HG03460 (cell line): ENCODE data around the gene SNX6.
"Not testable (repeated sequence)": the region's sequence is repeated elsewhere in the genome, so short reads cannot be mapped to it uniquely, and the experiment has no call there.

ENCODE experiments used
- ATAC-seq: cut with Tn5 transposase; IDR thresholded peaks from one replicate; pipeline ENCODE4 v1.9.1; 2021; ENCODE audit not compliant: unreplicated experiment

SNX6 gene

DNA sequence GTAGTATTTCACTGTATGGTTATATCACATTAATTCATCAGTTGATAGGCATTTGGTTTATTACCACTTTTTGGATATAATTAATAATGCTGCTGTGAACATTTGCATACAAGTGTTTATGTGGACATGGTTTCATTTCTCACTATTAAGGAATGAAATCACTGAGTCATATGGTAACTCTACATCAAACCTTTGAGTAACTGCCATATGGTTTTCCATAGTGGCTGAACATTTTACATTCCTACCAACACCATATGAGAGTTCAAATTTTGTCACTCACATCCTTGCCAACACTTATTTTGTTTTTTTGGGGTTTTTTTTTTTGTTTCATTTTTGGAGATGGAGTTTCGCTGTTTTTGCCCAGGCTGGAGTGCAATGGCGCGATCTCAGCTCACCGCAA lies 60.2 kb downstream of the SNX6 start:
- no peak for ATAC-seq

DNA sequence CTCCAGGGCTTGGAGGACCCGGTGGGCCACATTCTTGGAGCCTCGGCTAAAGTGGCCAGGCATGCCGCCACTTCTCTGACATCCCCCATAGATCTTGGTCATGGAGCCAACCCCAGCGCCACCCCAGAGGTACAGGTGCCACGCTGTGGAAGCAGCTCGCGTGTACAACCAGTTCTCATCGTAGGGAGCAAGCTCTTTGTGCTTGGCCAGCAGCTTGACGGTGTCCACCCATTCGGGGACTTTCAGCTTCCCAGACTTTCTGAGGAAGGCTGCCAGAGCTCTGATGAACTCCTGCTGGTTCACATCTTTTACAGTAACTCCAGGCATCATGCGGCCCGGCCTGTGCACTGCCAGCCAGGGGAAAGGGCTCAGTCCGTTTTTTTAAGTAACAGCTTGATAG lies 61.1 kb downstream of the SNX6 start:
- ATAC-seq, result no peak

DNA sequence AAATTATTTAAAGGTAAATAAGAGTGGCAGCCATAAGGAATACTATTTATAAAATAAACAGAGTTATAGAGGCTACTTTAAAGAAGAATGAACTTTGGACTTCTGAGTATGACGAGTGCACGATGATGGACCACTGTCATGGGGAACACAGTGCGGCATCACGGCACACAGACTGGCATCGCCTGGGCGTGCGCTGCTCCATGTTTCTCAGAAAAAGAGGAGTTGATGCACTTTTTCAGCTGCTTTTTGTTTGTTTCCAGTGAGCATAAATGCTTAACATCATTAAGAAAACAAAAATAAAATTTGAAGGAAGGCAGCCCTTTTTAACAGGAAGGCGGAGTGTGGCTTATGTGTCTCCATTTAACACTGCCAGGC lies 67.2 kb downstream of the SNX6 start:
- no peak for ATAC-seq

DNA sequence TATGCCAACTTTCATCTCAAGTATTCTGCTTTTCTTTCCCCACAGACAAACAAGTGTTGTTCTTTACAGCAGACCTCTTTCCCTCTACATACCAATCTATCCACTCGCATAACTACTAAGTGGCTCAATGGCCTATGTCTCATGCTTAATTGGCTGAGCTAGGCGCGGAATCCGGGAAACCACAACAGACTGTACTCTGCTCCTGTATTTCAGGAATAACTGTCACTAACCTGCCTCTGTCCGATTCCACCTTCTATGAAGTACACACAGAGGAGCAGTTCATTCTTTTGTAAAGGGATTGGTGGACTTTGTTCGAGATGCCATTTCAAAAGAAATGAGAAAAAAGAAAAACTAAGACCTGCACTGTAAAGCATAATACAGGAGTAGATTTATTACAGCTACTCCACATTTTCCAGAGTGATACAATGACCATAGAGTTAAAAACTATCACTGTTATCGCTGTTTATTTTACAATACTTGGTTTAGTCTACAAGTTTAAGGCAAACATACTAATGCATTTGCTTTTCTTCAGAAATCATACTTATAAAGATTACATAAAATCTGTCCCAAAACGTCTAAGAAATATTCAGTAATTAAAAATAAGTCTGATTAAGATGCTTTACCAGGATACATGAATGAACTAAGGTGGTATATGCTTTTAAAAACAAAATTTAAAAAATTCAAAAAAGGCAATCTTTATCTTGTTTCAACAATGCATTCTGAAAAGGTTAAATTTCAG lies 67.7 kb downstream of the SNX6 start:
- not testable (repeated sequence) for ATAC-seq

DNA sequence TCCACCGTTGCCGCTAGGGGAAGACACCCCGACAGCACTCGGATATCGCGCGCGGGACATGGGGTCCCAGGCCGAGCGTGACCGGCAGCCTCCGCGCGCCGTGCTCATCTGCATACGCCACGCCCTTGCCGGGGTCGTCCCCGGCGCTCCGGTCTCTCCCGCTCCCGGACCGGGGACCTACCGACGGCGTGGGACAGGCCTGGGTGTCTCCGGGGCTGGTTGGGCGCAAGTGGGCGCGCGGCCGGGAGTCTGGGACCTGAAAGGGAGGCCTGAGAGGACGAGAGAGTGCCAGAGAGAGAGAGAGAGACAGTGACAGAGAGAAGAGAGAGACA lies 73.5 kb downstream of the SNX6 start:
- peak; percentile 47 for ATAC-seq

- peak; percentile 72 for ATAC-seq
Observed at GRCh38 chr14:34555583-34556497, 74.1 kb downstream of the SNX6 start.

DNA sequence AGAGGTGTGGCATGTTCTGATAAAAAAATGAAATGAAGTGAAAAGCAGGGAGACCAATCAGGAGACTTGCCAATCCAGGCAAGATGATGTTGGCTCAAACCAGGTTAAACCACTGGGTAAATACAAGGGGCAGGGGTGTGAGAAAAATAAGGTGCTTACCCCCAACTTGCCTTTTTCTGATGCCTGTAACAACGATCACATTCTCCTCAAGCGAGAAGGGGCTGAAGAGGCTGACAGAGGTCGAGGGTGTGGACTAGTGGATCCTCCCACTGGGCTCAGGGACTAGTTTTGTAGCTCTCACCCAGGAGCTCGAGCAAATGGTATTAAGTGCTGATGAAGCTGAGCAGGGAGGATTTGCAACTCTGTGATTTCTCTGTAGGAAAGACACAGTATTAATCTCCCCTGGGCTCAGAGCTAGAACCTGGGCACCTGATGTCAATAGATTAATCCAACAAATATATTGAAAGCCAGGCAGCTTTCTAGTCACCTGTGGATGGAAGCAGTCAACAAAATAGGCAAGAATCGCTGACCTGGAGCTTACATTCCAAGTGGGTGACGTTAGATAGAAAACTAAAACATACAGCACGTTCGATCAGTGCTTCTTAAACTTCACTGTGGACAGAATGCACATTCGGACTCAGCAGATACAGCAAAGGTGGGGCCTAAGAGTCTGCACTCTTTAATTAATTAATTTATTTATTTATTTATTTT lies 75.3 kb downstream of the SNX6 start:
- ATAC-seq, result no peak

- ATAC-seq, result not testable (repeated sequence)
Observed at GRCh38 chr14:34549276-34549966, 80.5 kb downstream of the SNX6 start.

GRCh38 chr14:34548472-34548981 lies 81.4 kb downstream of the SNX6 start:
- ATAC-seq, result no peak

DNA sequence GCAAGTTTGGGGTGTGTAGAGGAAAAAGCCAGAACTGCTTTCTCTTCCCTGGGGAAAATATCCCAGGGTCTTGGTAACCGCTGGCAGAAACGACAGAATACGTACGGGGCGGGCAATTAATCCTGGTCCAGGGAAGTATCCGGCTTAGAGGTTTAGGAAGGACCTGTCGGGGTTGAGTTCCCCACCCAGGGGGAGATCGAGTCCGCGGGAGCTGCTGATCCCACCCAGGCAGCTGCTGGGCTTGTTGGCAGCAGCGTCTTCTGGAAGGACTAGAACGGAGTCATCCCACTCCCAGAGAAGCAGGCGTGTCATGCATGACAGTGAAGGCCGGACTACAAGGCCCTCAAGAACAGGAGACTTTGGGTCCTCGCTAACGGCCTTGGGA lies 82.8 kb downstream of the SNX6 start:
- peak; percentile 27 for ATAC-seq

DNA sequence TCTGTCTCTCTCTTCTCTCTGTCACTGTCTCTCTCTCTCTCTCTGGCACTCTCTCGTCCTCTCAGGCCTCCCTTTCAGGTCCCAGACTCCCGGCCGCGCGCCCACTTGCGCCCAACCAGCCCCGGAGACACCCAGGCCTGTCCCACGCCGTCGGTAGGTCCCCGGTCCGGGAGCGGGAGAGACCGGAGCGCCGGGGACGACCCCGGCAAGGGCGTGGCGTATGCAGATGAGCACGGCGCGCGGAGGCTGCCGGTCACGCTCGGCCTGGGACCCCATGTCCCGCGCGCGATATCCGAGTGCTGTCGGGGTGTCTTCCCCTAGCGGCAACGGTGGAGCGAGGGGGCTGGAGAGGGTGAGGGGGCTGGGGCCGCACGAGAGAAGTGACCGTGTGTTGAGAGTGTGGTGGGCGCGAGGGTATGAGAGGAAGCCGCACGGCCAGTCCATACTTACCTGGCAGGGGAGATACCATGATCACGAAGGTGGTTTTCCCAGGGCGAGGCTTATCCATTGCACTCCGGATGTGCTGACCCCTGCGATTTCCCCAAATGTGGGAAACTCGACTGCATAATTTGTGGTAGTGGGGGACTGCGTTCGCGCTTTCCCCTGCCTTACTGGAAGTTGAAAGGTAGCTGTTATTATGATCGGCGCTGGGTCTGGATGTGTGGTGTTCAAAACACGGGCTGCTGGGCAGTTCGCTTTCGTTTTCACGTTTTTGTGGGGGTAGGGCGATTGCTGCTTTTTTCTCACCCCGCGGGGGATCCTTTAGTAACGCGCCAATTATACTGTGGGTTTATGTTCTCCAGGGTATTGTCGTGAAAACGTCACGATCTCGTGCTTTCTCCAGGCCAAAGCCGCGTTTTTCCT lies 83.4 kb downstream of the SNX6 start:
- peak; percentile 76 for ATAC-seq

GRCh38 chr14:34540181-34541059 lies 89.5 kb downstream of the SNX6 start:
- not testable (repeated sequence) for ATAC-seq

DNA sequence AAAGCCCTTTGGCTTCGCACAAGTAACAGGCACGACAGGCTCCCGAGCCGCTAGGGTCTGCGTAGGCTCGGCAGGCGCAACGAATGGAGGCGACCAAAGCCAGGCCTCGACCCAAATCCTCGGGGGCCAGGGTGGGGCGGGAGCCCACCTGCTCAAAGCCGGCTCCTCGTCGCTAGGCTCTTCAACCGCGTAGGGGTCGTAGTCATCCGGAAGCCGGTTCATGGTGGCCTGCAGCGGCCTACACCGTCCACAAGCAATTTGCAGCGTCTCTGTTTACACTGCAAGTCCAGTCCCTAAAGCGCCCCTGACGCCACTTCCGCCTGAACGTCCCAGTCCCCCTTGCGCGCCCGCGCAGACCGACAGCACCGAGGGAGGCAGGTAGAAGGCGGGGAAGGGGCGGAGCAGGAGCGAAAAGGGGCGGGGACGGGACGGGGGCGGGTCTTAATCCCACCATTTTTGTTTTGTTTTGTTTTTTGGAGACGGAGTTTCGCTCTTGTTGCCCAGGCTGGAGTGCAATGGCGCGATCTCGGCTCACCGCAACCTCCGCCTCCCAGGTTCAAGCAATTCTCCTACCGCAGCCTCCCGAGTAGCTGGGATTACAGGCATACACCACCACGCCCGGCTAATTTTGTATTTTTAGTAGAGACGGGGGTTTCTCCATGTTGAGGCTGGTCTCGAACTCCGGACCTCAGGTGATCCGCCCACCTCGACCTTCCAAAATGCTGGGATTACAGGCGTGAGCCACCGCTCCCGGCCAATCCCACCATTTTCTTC lies 90.4 kb downstream of the SNX6 start, which contains the start of gene EAPP:
Gene EAPP, minus strand, starts transcription at position 295 of the 774 bp plus-strand sequence. Its CDS starts 73 bp downstream, at position 222.
- peak; percentile 99 for ATAC-seq

DNA sequence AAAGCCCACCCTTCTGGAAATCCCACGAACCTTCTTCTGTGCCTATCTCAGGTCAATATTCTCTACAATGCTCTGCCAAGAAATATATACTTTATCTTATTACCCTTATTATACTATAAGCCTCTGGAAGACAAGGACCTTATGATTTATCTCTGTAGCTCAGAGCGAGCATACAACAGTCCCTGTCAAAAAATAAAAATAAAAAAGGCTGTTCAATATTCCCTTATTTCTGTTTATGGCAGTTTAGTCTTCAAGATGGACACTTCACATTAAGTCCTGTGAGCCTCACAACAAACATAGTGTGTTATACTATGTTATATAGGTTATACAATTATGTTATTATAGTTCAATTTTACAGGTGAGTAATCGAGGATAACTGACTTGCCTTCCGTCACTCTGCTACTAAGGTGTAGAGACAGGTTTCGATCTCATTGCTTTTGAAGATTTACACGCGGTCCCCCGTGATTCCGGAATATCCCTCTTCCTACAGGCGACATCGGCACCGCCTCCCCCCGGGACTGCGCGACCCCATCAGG lies 91.0 kb downstream of the SNX6 start:
- ATAC-seq, result peak; percentile 9

DNA sequence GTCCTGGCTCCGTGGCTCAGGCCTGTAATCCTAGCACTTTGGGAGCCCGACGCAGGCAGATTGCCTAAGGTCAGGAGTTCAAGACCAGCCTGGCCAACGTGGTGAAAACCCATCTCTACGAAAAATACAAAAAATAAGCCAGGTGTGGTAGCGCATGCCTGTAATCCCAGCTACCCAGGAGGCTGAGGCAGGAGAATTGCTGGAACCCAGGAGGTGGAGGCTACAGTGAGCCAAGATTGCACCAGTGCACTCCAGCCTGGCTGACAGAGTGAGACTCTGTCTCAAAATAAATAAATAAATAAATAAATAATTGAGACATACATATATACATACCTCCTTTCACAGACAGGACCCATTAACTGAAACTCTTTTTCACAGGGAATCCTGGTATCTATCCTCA lies 91.9 kb downstream of the SNX6 start:
- not testable (repeated sequence) for ATAC-seq

- ATAC-seq, result no peak
Observed at GRCh38 chr14:34537677-34538009, 92.3 kb downstream of the SNX6 start.

- no peak for ATAC-seq
Observed at GRCh38 chr14:34536951-34537676, 92.8 kb downstream of the SNX6 start.
